Osteoblast (primary cell): ENCODE measurements around the gene PTOV1. TPM values are rescaled to one million over a fixed set of nuclear protein-coding genes. Genes with fewer than 3 reads are reported as not detected.

ENCODE experiments used
- DNase-seq: peaks from one replicate; pipeline ENCODE4 v3.0.0; 2011; ENCODE audit warnings: low spot score, mixed read lengths; ENCODE audit not compliant: insufficient read length; ENCODE audit errors: missing footprints
- H2AFZ ChIP-seq: 2 replicates; pipeline ENCODE4 v1.6.0; 2011; ENCODE audit warnings: mild to moderate bottlenecking, low read length
- H3K27ac ChIP-seq: 2 replicates; pipeline ENCODE4 v1.5.1; 2011; ENCODE audit warnings: mild to moderate bottlenecking, low read depth, low read length, moderate library complexity
- H3K27me3 ChIP-seq: 2 replicates; pipeline ENCODE4 v1.6.0; 2012; ENCODE audit warnings: mild to moderate bottlenecking, control low read depth, inconsistent platforms, low read length, moderate library complexity; ENCODE audit not compliant: insufficient read depth
- H3K36me3 ChIP-seq: 2 replicates; pipeline ENCODE4 v1.5.1; 2011; ENCODE audit warnings: mild to moderate bottlenecking, low read length, control low read depth, moderate library complexity; ENCODE audit not compliant: insufficient read depth
- H3K4me1 ChIP-seq: 2 replicates; pipeline ENCODE4 v1.5.1; 2011; ENCODE audit warnings: mild to moderate bottlenecking, low read length, control low read depth, moderate library complexity; ENCODE audit not compliant: insufficient read depth
- H3K4me2 ChIP-seq: 2 replicates; pipeline ENCODE4 v1.6.0; 2011; ENCODE audit warnings: mild to moderate bottlenecking, low read length; ENCODE audit not compliant: insufficient read depth
- H3K4me3 ChIP-seq: fragments of 200-600 bp; sonication (generic); 3 replicates; pipeline ENCODE4 v1.5.1; 2012; ENCODE audit warnings: mild to moderate bottlenecking, low read length, inconsistent platforms; ENCODE audit not compliant: insufficient read depth
- H3K79me2 ChIP-seq: 2 replicates; pipeline ENCODE4 v1.6.0; 2012; ENCODE audit warnings: mild to moderate bottlenecking, low read length, control low read depth, inconsistent platforms; ENCODE audit not compliant: insufficient read depth
- H3K9me3 ChIP-seq: 2 replicates; pipeline ENCODE4 v1.5.1; 2011; ENCODE audit warnings: low read depth, low read length, control low read depth
- H4K20me1 ChIP-seq: 2 replicates; pipeline ENCODE4 v1.6.0; 2012; ENCODE audit warnings: mild to moderate bottlenecking, low read length, control low read depth; ENCODE audit not compliant: insufficient read depth
- CTCF ChIP-seq: IDR thresholded peaks from 2 replicates; pipeline ENCODE4 v1.5.1; 2011; ENCODE audit warnings: mild to moderate bottlenecking, low read depth, low read length, moderate library complexity; ENCODE audit errors: extremely low read depth
- total RNA-seq: library from RNA; depleted of rRNA; stranded (reverse); fragments of >200 nt; gene quantifications from 2 replicates; pipeline ENCODE4 v1.2.3, GENCODE V29; 2012

The PTOV1 gene
- total RNA-seq, 1 donor = 39.4 TPM

- peaks cover 4% of the 10 kb centered on the region for H4K20me1 ChIP-seq
- H3K27me3 ChIP-seq = no peaks in the 10 kb centered on the region
- no peak overlapping the region for H2AFZ ChIP-seq
- H3K79me2 ChIP-seq = peaks cover 36% of the 10 kb centered on the region
- H3K36me3 ChIP-seq = peaks cover 39% of the 10 kb centered on the region
- no peaks in the 10 kb centered on the region for H3K9me3 ChIP-seq
- DNase-seq = no peak
- no peak for TF ChIP-seq CTCF
- peaks cover 20% of the 10 kb centered on the region for H3K4me1 ChIP-seq
- H3K4me2 ChIP-seq = peak overlapping the region; percentile 94
- peak overlapping the region; percentile 100 for H3K27ac ChIP-seq
- peak overlapping the region; percentile 100 for H3K4me3 ChIP-seq
Measured at GRCh38 chr19:49878744-49879070, 27.7 kb downstream of the PTOV1 start.

GRCh38 chr19:49879243-49879963 is 28.4 kb downstream of the PTOV1 start:
- no peak for DNase-seq
- Histone ChIP-seq H3K9me3 (no peaks in the 10 kb centered on the region), H3K27me3 (no peaks in the 10 kb centered on the region), H3K79me2 (peaks cover 29% of the 10 kb centered on the region), H3K4me1 (peaks cover 20% of the 10 kb centered on the region), H3K27ac (no peak overlapping the region), H4K20me1 (peaks cover 4% of the 10 kb centered on the region), H3K4me3 (no peak overlapping the region), H2AFZ (no peak overlapping the region), H3K4me2 (no peak overlapping the region), H3K36me3 (peaks cover 41% of the 10 kb centered on the region)
- no peak for TF ChIP-seq CTCF

GRCh38 chr19:49880162-49880869 is 29.4 kb downstream of the PTOV1 start:
- Histone ChIP-seq H3K27me3 (no peaks in the 10 kb centered on the region), H3K4me2 (no peak overlapping the region), H3K4me3 (no peak overlapping the region), H3K79me2 (peaks cover 20% of the 10 kb centered on the region), H3K36me3 (peaks cover 47% of the 10 kb centered on the region), H3K9me3 (no peaks in the 10 kb centered on the region), H4K20me1 (peaks cover 4% of the 10 kb centered on the region), H3K4me1 (peaks cover 15% of the 10 kb centered on the region), H2AFZ (no peak overlapping the region), H3K27ac (no peak overlapping the region)
- DNase-seq = no peak
- TF ChIP-seq CTCF = no peak

GRCh38 chr19:49881186-49881585 is 30.2 kb downstream of the PTOV1 start:
- no peak for DNase-seq
- no peaks in the 10 kb centered on the region for H3K9me3 ChIP-seq
- peaks cover 47% of the 10 kb centered on the region for H3K36me3 ChIP-seq

More at GRCh38 chr19:49881186-49881585, 30.2 kb downstream of the PTOV1 start:
- peaks cover 8% of the 10 kb centered on the region for H3K4me1 ChIP-seq
- no peak overlapping the region for H3K27ac ChIP-seq
- no peak overlapping the region for H3K4me2 ChIP-seq
- no peak overlapping the region for H3K4me3 ChIP-seq
- H2AFZ ChIP-seq = no peak overlapping the region
- no peaks in the 10 kb centered on the region for H3K27me3 ChIP-seq
- H3K79me2 ChIP-seq = peaks cover 11% of the 10 kb centered on the region
- TF ChIP-seq CTCF = no peak
- H4K20me1 ChIP-seq = peaks cover 4% of the 10 kb centered on the region
